Superior temporal gyrus (tissue), 1 donor: ENCODE data around the gene KLHL40.

Experiments
- DNase-seq: peaks from one replicate; pipeline ENCODE4 v3.0.0-alpha.2; 2016; ENCODE audit errors: extremely low spot score

The KLHL40 gene

DNA sequence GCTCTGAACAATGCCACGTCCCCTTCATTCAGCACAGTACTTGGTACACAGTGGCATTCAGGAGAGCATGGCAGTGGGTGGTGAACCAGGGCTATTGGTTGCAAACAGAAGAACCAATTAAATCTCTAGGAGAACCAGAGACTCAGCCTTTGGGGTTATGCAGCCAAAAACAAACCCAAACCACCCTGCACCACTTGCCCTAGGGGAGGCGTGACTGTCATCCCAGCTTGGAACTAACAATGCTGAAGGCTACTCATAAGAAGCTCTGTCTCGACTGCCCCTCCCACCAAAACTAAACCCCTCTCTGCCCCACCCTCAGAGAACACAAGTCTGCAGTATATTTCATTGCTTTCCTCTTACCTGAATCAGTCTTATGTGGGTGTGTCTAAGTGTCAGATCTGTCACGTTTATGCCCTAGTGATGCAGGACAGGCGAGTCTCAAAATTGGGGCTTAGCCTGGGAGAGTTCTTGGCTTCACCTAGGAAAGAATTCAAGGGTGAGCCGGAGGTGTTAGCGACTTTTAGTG is 15.2 kb upstream of the KLHL40 start:
- no peak for DNase-seq

DNA sequence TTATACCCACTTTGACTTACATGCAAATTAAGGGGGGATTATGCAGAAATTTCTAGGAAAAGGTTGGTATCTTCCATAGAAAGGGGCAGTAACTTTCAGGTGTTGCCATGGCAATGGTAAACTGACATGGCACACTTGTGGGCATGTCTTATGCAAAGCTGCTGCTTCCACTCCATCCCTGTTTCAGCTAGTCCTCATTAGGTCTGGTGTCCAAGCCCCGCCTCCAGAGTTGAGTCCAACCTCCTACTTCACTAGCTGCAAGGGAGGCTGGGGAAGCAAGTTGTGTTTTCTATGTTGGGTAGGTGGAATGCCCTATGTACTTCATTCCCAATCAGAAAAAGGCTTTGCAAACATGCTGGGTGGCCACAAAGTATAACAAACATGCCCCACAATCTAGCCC is 14.7 kb upstream of the KLHL40 start:
- DNase-seq = no peak

DNA sequence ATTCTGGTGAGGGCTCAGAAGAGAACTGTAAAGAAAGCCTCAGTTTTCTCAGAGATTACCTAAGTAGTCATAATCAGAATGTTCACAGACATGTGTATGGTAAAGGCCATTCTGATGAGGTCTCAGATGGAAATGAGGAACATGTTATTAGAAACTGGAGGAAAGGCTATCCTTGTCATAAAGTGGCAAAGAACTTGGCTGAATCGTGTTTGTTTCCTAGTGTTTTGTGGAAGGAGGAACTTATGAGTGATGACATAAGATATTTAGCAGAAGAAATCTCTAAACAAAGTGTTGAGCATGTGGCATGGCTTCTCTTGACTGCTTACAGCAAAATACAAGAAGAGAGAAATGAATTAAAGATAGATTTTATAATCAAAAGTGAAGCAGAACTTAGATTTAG is 12.8 kb upstream of the KLHL40 start:
- no peak for DNase-seq

DNA sequence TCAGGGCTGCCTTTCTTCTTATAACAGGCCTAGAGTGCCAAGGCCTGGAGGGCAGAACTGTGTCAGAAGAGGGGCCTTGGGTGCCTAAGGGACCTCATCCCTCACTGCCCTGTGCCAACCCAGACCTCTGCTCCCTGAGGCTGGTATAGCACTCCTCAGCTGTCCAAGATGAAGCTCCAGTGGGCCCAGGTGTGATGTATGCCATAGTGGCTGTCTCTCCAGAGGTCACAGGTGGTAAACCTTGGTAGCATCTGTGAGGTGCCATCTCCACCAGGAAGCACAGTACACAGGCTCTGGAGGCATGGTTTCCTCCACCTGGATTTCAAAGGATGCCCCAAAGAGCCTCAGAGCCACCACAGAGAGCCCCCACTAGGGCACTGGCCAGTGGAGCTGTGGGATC is 12.3 kb upstream of the KLHL40 start:
- no peak for DNase-seq

DNA sequence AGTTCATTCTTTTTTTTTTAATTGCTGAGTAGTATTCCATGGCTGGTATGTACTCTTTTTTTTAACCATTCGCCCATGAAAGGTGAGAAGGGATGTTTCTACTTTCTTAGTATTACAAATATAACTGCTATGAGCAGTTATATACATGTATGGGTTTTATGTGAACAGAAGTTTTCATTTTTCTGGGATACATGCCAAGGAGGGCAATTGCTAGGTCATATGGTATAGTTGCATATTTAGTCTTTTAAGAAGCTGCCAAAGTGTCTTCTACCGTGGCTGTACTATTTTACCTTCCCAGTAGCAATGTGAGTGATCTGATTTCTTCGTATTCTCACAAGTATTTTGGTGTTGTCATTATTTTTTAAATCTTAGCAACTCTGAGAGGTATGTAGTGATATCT is 11.2 kb upstream of the KLHL40 start:
- no peak for DNase-seq

DNA sequence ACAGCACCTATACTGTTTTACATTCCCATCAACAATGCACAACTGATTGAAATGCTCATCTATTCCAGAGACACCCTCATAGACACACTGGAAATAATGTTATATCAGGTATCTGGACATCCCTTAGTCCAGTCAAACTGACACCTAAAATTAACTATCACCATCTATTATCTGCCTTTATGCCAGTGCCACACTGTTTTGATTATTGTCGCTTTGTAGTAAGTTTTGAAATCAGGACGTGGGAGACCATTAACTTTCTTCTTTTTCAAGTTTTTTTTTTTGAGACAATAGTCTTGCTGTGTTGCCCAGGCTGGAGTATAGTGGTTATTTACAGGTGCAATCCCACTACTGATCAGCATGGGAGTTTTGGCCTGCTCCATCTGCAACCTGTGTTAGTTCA is 9.4 kb upstream of the KLHL40 start:
- DNase-seq = no peak

DNA sequence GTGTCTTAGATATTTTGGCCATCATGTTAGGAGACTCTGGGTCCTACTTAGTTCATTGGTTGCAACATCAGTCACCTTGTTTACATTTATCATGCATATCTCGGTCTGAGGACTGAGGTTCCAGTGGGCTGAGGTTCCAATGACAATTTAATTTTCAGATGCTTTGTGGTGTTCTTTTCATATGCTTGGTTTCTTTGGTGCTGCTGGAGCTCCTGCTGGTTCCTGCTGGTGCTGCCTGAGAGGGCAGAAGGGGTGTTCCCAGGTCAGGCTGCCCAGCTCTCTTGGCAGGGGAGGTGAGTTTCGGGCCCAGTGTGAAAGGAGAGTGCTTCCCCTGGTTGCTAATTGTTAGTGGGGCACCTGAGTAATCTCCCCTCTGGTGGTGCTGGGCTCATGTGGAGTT is 6.9 kb upstream of the KLHL40 start:
- DNase-seq = no peak

DNA sequence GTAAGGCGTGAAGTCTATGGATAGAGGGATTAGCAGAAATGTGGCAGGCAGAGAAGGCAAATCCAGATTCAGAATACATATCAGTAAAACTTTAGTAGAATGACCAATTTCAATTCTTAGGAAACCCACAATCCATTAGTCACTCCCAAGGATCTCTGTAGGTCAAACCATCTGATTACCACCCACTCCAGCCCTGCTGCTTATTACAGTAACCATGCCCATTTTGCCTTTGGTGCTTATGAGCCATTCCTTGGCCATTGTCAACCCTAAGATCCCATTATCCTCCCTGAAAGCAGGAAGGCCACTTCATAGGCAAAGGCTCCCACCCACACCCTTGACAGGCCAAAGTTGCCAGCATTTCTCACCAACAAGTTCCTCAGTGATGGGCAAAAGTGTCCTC is 5.1 kb upstream of the KLHL40 start:
- DNase-seq = no peak

DNA sequence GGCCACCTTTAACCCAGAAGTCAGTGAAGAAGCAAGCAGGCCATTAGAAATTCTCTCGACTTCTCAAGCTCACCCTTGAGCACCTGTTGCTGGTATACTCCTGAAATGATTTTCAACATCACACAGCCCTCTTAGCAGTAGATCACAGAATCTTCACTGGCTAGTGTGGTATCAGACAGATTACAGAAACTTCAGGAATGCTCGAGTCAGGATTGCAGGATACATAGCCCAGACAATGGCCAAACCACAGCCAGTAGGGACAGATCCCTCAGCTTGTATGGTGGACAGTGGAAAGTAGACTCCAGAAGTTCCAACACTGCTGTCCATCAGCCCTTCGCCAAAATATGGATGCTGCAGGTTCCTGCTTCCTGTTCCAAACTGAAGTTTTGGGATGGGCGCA is 4.5 kb upstream of the KLHL40 start:
- no peak for DNase-seq

DNA sequence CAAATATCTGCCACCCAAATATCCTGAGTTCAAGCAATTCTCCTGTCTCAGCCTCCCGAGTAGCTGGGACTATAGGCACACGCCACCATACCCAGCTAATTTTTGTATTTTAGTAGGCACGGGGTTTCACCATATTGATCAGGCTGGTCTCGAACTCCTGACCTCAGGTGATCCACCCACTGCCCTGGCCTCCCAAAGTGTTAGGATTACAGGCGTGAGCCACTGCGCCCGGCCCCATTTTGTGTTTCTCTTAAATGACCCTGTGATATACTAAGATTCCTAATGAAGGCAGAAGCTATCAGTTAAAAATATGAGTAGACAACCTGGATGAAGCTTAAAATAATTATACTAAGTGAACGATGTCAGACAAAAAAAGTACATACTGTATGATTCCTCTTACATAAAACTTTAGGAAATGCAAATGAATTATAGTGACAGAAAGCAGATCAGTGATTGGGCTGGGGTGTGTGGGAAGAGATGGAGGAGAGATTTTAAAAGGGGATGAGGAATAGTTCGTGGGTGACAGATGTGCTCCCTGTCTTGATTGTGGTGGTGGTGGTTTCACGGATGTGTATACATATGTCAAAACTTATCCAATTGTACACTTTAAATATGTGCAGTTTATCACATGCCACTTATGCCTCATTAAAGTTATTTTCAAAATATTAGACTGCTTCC is 3.8 kb upstream of the KLHL40 start:
- DNase-seq = no peak

DNA sequence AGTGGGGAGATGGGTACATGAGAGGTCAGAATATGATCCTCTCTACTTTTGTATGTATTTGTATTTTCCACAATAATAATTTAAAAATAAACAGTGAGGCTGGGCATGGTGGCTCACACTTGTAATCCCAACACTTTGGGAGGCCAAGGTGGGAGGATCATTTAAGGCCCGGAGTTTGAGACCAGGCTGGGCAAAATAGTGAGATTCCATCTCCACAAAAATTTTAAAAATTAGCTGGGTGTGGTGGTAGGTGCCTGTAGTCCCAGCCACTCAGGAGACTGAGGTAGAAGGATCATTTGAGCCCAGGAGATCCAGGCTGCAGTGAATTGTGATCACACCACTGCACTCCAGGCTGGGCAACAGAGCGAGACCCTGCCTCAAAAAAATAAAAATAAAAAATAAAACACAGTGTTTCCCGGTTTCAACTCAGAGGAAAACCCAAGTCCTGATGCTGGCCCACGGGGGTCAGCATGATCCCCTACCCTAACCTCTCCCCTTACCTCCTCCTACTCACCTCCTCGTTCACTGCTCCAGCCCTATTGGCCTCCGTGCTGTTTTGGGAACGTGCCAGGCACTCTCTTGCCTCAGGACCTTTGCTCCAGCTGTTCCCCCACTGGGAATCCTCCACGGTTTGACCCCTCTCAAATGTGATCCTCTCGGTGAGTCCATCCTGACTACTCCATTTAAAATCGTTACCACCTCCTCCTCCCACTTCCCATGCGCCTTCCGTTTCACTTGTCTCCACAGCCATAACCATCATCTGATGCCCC is 2.9 kb upstream of the KLHL40 start:
- DNase-seq = no peak

DNA sequence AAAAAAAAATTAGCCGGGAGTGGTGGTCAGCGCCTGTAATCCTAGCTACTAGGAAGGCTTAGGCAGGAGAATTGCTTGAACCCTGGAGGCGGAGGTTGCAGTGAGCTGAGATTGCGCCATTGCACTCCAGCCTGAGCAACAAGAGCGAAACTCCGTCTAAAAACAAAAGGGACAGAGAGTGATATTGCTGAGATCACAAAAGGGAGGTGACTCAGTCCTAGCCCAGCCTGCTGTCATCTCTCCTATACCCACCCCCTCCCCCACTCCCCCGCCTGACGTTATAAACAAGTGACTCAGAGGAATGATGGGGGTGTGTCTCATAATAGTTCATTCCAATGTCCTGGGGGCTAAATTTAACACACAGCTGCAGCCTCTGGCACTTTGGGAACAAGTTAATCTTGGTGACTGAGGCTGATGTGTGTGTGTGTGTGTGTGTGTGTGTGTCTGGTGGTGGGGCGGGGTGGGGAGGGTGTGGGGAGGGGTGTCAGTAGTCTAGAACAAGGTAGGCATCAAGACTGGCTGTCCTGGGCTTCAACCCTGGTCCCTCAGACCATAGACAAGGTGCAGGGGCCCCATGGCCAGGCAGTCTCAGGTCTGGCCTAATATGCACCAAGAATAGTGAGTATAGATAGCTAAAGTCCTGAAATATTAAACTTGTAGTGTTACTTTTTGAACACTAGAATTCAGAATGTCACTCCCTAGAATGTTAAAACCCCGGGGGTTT is 1.3 kb upstream of the KLHL40 start:
- peak; percentile 81 for DNase-seq

DNA sequence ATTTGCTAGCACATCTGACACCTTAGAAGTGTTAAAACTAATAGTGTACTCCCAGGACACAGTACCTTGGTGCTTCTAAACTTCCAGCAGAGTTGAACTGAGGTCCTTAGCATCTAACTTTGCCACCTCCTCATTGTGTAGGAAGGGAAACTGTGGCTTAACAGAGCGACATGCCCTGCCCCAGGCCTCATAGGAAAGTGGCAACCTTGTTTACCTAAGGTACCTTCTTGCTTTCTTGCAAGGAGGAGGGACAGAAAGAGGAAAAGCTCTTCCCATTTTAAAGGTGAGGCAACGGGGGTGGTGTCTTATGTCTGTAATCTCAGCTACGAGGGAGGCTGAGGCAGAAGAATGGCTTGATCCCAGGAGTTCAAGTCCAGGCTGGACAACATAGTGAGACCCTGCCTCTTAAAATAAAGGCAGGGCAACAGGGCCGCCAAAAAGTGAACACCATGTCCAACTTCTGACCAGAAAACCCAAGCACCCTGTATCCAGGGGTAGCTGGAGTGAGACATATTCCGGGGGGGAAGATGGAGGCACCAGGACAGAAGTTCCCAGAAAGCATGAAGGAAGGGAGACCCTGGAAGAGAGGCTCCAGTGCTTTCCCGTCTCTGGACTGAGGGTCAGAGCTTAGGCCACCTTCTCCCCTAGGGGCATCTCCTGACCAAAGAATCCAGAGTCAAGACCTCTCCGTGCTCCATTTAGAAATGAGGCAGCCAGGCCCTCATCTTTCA is 540 bp upstream of the KLHL40 start:
- no peak for DNase-seq

DNA sequence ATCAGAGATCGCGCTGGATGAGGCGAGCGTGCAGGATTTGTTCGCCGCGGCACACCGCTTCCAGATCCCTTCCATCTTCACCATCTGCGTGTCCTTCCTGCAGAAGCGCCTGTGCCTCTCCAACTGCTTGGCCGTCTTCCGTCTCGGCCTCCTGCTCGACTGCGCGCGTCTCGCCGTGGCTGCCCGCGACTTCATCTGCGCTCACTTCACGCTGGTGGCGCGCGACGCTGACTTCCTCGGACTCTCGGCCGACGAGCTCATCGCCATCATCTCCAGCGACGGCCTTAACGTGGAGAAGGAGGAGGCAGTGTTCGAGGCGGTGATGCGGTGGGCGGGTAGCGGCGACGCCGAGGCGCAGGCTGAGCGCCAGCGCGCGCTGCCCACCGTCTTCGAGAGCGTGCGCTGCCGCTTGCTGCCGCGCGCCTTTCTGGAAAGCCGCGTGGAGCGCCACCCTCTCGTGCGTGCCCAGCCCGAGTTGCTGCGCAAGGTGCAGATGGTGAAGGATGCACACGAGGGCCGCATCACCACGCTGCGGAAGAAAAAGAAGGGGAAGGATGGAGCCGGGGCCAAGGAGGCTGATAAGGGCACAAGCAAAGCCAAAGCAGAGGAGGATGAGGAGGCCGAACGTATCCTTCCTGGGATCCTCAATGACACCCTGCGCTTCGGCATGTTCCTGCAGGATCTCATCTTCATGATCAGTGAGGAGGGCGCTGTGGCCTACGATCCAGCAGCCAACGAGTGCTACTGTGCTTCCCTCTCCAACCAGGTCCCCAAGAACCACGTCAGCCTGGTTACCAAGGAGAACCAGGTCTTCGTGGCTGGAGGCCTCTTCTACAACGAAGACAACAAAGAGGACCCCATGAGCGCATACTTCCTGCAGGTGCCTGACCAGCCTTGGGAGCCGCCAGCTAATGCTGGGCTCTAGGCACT is 819 bp downstream of the KLHL40 start:
- no peak for DNase-seq

DNA sequence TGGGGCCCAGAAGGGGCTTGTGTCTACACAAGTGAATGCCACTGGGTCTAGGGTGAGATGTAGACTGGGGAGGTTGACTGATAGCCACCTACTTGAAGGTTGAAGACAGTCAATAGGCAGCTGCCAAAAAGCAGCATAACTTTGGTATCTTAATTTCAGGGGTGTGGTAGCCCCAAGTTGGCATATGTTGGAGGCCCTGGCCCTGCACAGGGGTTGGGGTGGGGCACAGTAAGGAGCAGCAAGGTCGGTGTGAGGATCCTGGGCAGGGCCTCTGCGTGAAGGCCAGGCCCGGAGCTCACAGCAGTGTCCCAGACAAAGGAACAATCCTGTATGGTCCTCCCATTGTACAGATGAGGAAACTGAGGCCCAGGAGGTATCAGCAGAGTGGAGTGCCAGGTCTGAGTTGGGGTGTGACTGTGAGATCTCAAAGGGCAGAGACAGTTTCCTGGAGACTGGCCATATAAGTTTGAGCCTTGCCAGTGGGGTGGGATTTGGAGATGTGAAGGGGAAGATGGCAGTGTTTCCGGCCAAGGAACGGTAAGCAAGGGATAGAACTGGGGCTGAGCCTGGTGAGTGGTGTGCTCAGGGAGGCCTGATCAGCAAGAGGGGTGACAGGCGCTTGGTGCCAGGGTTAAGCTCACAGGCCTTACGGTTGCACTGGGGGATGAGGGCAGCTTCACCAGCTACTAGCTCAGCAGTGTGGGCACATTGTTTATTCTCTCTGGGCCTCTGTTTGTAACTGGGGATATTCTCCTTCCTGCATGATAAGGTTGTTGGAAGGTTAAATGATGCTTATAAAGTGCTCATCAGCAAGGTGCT is 1.7 kb downstream of the KLHL40 start:
- DNase-seq = no peak

DNA sequence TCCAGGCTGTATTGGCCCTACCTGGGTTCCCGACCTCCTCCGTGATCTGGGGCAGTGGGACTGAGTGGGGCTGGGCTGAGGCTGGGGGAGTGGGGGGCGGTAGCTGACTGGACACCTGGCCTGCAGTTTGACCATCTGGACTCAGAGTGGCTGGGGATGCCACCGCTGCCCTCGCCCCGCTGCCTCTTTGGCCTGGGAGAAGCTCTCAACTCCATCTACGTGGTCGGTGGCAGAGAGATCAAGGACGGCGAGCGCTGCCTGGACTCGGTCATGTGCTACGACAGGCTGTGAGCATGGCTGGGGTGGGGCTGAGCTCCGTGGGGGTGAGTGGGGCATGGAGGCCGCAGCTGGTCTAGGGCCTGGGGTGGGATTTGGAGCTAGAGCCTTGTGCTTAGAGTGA is 2.7 kb downstream of the KLHL40 start:
- DNase-seq = no peak

DNA sequence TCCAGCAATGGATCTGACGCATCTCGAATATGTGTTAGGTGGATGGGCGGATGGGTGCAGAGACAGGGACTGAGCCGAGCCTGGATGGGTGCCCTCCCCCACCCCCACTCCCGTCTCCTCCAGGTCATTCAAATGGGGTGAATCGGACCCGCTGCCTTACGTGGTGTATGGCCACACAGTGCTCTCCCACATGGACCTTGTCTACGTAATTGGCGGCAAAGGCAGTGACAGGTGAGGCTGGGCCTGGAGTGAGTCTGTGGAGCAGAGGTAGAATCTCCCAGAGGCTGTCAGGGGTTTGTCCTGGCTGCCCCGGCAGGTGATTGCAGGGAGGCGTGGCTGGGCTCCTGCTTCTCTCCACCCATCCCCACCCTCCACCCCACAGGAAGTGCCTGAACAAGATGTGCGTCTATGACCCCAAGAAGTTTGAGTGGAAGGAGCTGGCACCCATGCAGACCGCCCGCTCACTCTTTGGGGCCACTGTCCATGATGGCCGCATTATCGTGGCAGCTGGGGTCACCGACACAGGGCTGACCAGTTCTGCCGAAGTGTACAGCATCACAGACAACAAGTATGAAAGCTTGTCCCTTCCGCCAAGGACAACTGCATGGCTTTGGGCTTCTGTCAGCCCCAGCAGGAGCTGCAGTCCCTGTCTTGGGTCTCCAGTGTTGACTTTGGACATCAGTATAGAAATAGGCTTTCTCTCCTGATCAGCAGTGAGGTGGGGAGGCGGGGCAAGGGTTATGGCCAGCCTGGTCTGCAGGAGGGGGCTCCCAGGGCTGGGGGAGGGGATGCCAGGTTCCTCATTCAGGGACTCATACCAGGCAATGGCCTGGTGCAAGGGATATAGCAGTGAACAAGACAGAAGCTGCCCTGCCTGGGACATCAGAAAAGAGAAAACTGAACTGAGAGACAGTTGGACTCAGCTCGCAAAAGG is 3.4 kb downstream of the KLHL40 start:
- no peak for DNase-seq

DNA sequence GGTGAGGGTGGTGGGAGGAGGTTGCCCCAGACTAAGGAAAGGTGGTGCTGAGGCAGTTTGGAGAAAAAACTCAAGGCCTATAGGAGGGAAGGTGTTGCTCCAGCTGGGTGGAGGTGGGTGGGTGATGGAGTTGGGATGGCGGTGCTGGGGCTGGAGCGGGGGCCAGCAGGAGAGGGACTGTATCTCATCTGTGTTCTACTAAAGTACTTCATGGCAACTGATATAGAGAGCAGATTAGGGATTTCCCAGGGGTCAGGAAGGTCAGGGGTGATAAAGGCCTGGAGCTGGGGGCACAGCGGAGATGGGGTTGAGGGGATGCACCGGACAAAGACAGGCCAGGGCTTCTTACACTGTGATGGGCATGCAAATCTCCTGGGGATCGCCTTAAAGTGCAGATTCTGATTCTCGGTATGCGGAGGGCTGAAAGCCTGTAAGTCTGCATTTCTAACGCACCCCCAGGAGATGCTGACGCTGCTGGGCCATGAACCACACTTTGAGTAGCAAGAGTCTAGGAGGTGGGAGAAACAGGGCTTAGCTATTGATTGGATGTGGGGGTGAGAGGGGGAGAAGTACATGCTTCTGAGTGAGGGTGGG is 4.2 kb downstream of the KLHL40 start:
- no peak for DNase-seq

DNA sequence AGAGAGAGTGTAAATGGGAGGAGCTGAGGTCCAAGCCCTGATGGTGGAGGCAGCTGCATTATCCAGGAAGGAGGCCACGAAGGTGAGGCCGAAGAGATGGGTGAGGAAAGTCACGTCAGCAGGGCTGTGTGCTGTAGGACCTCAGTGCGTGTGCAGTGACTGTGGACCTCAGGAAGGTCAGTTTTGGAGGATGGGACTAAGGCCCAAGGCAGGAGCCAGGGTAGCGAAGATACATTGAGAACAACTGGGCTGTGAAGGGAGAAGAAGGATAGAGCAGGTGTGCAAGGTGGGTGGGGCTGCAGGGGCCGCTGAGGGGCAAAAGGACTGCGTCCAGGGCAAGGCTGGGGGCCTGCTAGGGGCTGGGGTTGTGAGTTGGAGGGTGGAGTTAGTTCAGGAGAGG is 4.9 kb downstream of the KLHL40 start:
- DNase-seq = no peak
